ENCODE results near the gene SSTR3. TPM values are rescaled to one million over a fixed set of nuclear protein-coding genes. Genes with fewer than 3 reads are reported as not detected.

SSTR3 gene
- total RNA-seq, 1 donor: not detected

- peak overlapping the region; percentile 72 for H3K4me3 ChIP-seq (ENCODE audit: low read depth, low read length)
- TF ChIP-seq CTCF (IDR thresholded peaks at IDR 0.05; ENCODE audit: insufficient read depth, low read depth, low read length): no peak
- DNase-seq (ENCODE audit: low read depth): peak; percentile 87
Observed at GRCh38 chr22:37186228-37186996, 25.9 kb downstream of the SSTR3 start.

DNA sequence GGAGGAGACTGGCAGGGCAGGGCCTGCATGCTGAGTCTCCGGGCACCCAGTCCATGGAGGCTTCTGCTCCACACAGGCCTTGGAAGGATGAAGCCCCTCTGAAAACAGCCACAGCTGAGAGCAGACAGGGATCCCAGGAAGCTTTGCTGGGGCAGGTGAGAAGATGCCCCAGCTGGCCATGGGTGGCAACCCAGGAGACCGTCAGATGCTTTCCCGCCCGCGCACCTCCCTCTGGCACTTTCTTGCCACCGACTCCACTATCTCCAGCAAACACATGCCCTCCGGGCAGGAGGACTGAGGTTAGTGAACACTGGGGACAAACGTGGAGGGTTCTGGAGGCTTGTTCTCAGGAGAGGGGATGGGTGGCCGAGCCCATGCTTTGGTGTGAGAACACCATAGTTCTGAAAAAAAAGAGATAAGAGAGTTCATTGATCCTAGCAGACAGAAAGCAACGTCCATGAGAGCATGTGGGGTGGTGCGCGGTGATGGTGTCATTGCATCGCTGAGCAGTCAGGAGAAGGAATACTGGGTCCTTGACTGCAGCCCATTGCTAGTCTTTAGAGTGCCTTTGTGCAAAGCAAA, 26.5 kb downstream of the SSTR3 start:
- no peak for TF ChIP-seq CTCF (IDR thresholded peaks at IDR 0.05; ENCODE audit: insufficient read depth, low read depth, low read length)
- no peak overlapping the region for H3K4me3 ChIP-seq (ENCODE audit: low read depth, low read length)
- no peak for DNase-seq (ENCODE audit: low read depth)

DNA sequence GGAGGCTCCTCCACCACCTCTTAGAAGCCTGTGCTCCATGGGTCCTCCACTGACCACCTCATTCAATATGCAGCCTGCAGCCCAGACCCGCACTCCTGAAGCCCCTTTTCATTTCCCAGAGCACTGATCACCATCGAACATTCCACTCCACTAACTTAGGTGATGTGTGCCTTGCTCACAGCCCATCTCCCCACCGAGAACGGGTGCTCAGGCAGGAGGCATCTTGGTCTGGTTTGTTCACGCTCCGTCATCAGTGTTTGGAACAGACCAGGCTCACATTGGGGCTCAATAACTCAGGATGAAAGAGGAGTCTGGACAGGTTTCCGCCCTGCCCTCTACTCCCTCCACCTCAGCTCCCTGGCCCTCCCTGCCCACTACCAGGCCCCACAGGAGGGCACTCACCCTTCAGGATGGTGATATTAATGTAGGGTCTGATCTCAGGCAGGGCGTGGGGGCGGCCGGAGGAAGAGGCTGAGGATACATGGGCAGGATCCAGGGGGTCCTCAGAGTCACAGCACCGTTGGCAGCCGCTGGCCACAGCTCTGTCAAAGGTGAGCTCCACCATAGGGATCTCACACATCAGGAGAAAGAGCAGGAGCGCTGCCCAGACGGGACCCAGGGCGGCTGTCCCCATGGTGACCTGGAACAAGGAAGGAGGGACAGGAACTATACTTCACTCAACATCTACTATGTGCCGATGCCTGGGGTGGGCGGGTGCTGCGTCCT, 27.3 kb downstream of the SSTR3 start:
- H3K4me3 ChIP-seq (ENCODE audit: low read depth, low read length): no peak overlapping the region
- DNase-seq (ENCODE audit: low read depth): no peak
- no peak for TF ChIP-seq CTCF (IDR thresholded peaks at IDR 0.05; ENCODE audit: insufficient read depth, low read depth, low read length)

- H3K4me3 ChIP-seq (ENCODE audit: low read depth, low read length): no peak overlapping the region
- no peak for DNase-seq (ENCODE audit: low read depth)
- TF ChIP-seq CTCF (IDR thresholded peaks at IDR 0.05; ENCODE audit: insufficient read depth, low read depth, low read length): no peak
Observed at GRCh38 chr22:37184380-37184755, 27.9 kb downstream of the SSTR3 start.

DNA sequence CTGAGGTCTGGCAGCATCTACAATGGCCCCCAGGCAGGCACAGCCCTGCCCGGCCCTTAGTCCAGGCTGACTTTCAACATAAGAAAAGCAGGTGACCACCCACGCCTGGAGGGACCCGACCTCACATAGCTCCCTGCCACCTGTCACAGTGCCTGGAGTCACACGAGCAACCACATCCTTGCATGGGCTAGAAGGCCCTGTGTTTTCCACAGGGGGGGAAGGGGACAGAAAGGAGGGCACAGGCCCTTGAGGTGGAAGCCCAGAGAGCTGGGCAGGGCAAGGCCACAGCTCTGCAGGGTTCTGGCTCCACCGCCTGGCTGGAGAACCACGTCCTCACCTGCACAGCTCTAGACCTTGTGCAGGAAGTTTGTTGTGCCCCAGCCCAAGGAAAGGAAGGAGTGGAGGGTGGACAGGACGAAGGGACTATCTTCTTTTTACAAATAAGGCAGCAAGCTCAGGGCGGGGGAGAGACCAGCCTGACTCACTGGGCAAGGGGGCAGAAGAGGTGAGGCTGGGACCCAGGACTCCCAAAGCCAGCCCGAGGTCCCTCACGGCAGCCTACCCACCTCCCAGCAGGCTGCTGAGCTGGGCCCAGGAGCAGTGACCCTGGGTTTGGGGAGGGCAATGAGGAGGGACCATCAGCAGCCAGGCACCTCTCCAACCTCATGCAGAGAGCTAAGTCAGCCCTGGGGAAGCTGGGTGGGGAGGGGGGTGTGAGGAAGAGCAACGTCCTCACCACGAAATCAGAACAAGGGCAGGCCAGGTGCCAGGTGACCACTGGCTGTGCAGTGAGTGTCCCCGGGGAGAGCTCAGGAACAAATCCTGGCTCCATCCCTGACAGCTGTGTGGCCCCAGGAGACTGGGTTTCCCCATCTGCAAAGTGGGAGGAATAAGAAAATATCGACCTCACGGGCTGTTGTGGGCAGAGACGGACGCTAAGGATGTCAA, 28.6 kb downstream of the SSTR3 start:
- TF ChIP-seq CTCF (IDR thresholded peaks at IDR 0.05; ENCODE audit: insufficient read depth, low read depth, low read length): no peak
- DNase-seq (ENCODE audit: low read depth): no peak
- H3K4me3 ChIP-seq (ENCODE audit: low read depth, low read length): no peak overlapping the region

GRCh38 chr22:37182949-37183245, 29.4 kb downstream of the SSTR3 start:
- TF ChIP-seq CTCF (IDR thresholded peaks at IDR 0.05; ENCODE audit: insufficient read depth, low read depth, low read length): no peak
- no peak overlapping the region for H3K4me3 ChIP-seq (ENCODE audit: low read depth, low read length)
- no peak for DNase-seq (ENCODE audit: low read depth)

Data from fibroblast of villous mesenchyme (primary cell).